ENCODE measurements around the gene GIMAP8. TPM values are rescaled to one million over a fixed set of nuclear protein-coding genes. Genes with fewer than 3 reads are reported as not detected.

The GIMAP8 gene
- polyA plus RNA-seq, 1 experiment, result not detected

- H3K9me3 ChIP-seq (ENCODE audit: control insufficient read depth, insufficient read depth, low read length), result no peaks in the 10 kb centered on the region; the same call in 1 of the 2 replicates
- no peak overlapping the region for H3K4me3 ChIP-seq (ENCODE audit: low read depth, low read length)
- ChIA-PET CTCF (interaction anchor here (1.1 kb wide), 1 partner anchor 13 kb away, joined by 4 read pairs; no protein-coding TSS in a partner anchor), POLR2A (no interaction called here)
- H3K27ac ChIP-seq (ENCODE audit: low read depth, low read length), result no peak overlapping the region
- TF ChIP-seq CTCF (IDR thresholded peaks at IDR 0.05; ENCODE audit: low read depth, low read length), result no peak
- DNase-seq (ENCODE audit: low read depth, low spot score), result no peak
- no peaks in the 10 kb centered on the region for H3K27me3 ChIP-seq (ENCODE audit: control insufficient read depth, insufficient read depth, low read length)
Observed at GRCh38 chr7:150408393-150409299, 41.8 kb upstream of the GIMAP8 start.

GRCh38 chr7:150409300-150410030 lies 41.0 kb upstream of the GIMAP8 start:
- H3K4me3 ChIP-seq (ENCODE audit: low read depth, low read length), result no peak overlapping the region
- H3K27ac ChIP-seq (ENCODE audit: low read depth, low read length), result no peak overlapping the region
- H3K9me3 ChIP-seq (ENCODE audit: control insufficient read depth, insufficient read depth, low read length), result no peaks in the 10 kb centered on the region; the same call in 1 of the 2 replicates
- no peak for DNase-seq (ENCODE audit: low read depth, low spot score)
- ChIA-PET CTCF (interaction anchor here (1.1 kb wide), 1 partner anchor 12 kb away, joined by 4 read pairs; no protein-coding TSS in a partner anchor), POLR2A (interaction anchor here (0.6 kb wide), 1 partner anchor 29 kb away, joined by 3 read pairs; no protein-coding TSS in a partner anchor)
- no peaks in the 10 kb centered on the region for H3K27me3 ChIP-seq (ENCODE audit: control insufficient read depth, insufficient read depth, low read length)
- TF ChIP-seq CTCF (IDR thresholded peaks at IDR 0.05; ENCODE audit: low read depth, low read length), result no peak

- CTCF ChIA-PET, result interaction anchor here (0.9 kb wide), 1 partner anchor 11 kb away, joined by 3 read pairs; no protein-coding TSS in a partner anchor
- no peaks in the 10 kb centered on the region for H3K27me3 ChIP-seq (ENCODE audit: control insufficient read depth, insufficient read depth, low read length)
- DNase-seq (ENCODE audit: low read depth, low spot score), result no peak
- H3K9me3 ChIP-seq (ENCODE audit: control insufficient read depth, insufficient read depth, low read length), result no peaks in the 10 kb centered on the region; the same call in 1 of the 2 replicates
- no peak overlapping the region for H3K4me3 ChIP-seq (ENCODE audit: low read depth, low read length)
- no peak overlapping the region for H3K27ac ChIP-seq (ENCODE audit: low read depth, low read length)
- no peak for TF ChIP-seq CTCF (IDR thresholded peaks at IDR 0.05; ENCODE audit: low read depth, low read length)
- POLR2A ChIA-PET, result interaction anchor here (0.6 to 1.1 kb wide), 2 partner anchors 17 to 29 kb away, joined by 3 read pairs; no protein-coding TSS in a partner anchor
Observed at GRCh38 chr7:150410131-150410530, 40.3 kb upstream of the GIMAP8 start.

- CTCF ChIA-PET, result interaction anchor here (0.9 kb wide), 1 partner anchor 10 kb away, joined by 3 read pairs; no protein-coding TSS in a partner anchor
- no peaks in the 10 kb centered on the region; the same call in 1 of the 2 replicates for H3K9me3 ChIP-seq (ENCODE audit: control insufficient read depth, insufficient read depth, low read length)
- no peak overlapping the region for H3K4me3 ChIP-seq (ENCODE audit: low read depth, low read length)
- no peak for DNase-seq (ENCODE audit: low read depth, low spot score)
- POLR2A ChIA-PET, result interaction anchor here (1.1 kb wide), 1 partner anchor 17 kb away, joined by 3 read pairs; no protein-coding TSS in a partner anchor
- H3K27ac ChIP-seq (ENCODE audit: low read depth, low read length), result no peak overlapping the region
- TF ChIP-seq CTCF (IDR thresholded peaks at IDR 0.05; ENCODE audit: low read depth, low read length), result no peak
- no peaks in the 10 kb centered on the region for H3K27me3 ChIP-seq (ENCODE audit: control insufficient read depth, insufficient read depth, low read length)
Observed at GRCh38 chr7:150410680-150411346, 39.6 kb upstream of the GIMAP8 start.

All from AG04450 (cell line).